ENCODE results near the gene DIAPH1. TPM values are rescaled to one million over a fixed set of nuclear protein-coding genes. Genes with fewer than 3 reads are reported as not detected.

The DIAPH1 gene
- total RNA-seq, 1 donor from 2014 or later = 44.1 TPM

GRCh38 chr5:141640051-141640415 lies 21.2 kb upstream of the DIAPH1 start:
- H3K9me3 Mint-ChIP-seq (ENCODE audit: low read depth) = no peaks in the 10 kb centered on the region

GRCh38 chr5:141639357-141640050 lies 20.7 kb upstream of the DIAPH1 start:
- TF ChIP-seq, protein P1, sequence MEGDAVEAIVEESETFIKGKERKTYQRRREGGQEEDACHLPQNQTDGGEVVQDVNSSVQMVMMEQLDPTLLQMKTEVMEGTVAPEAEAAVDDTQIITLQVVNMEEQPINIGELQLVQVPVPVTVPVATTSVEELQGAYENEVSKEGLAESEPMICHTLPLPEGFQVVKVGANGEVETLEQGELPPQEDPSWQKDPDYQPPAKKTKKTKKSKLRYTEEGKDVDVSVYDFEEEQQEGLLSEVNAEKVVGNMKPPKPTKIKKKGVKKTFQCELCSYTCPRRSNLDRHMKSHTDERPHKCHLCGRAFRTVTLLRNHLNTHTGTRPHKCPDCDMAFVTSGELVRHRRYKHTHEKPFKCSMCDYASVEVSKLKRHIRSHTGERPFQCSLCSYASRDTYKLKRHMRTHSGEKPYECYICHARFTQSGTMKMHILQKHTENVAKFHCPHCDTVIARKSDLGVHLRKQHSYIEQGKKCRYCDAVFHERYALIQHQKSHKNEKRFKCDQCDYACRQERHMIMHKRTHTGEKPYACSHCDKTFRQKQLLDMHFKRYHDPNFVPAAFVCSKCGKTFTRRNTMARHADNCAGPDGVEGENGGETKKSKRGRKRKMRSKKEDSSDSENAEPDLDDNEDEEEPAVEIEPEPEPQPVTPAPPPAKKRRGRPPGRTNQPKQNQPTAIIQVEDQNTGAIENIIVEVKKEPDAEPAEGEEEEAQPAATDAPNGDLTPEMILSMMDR (IDR thresholded peaks at IDR 0.05) = no peak
- Mint-ChIP-seq H3K4me1 (ENCODE audit: low read depth) (peaks cover 21% of the 10 kb centered on the region), H3K9me3 (ENCODE audit: low read depth) (no peaks in the 10 kb centered on the region), H3K4me3 (ENCODE audit: unreplicated experiment) (no peak overlapping the region), H3K27ac (ENCODE audit: unreplicated experiment) (no peak overlapping the region), H3K27me3 (ENCODE audit: low read depth) (no peaks in the 10 kb centered on the region), H3K36me3 (ENCODE audit: low read depth) (peaks cover 3% of the 10 kb centered on the region)
- DNase-seq (ENCODE audit: low spot score) = no peak

More at GRCh38 chr5:141640051-141640415, 21.2 kb upstream of the DIAPH1 start:
- H3K27ac Mint-ChIP-seq (ENCODE audit: unreplicated experiment) = no peak overlapping the region
- DNase-seq (ENCODE audit: low spot score) = no peak
- no peak overlapping the region for H3K4me3 Mint-ChIP-seq (ENCODE audit: unreplicated experiment)
- H3K4me1 Mint-ChIP-seq (ENCODE audit: low read depth) = peaks cover 18% of the 10 kb centered on the region
- TF ChIP-seq, protein P1 (IDR thresholded peaks at IDR 0.05) = no peak
- H3K36me3 Mint-ChIP-seq (ENCODE audit: low read depth) = peaks cover 4% of the 10 kb centered on the region
- H3K27me3 Mint-ChIP-seq (ENCODE audit: low read depth) = no peaks in the 10 kb centered on the region

DNA sequence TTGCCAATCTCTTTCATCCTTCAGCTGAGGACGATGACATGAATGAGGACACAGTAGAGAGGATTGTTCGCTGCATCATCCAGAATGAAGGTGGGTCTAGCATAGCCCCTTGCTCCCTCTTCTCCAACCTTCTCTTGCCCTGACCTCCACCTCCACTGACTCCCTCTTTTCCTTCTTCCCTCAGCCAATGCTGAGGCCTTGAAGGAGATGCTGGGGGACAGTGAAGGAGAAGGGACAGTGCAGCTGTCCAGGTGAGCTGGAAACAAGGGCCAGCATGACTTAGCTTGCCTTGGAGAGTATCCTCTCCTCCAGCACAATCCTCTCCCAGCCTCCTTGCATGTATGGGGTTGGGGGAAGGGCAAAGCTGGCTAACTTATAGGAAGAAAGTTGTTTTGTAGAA lies 20.0 kb upstream of the DIAPH1 start:
- TF ChIP-seq, protein P1 (IDR thresholded peaks at IDR 0.05) = no peak
- peaks cover 26% of the 10 kb centered on the region for H3K4me1 Mint-ChIP-seq (ENCODE audit: low read depth)
- H3K9me3 Mint-ChIP-seq (ENCODE audit: low read depth) = no peaks in the 10 kb centered on the region
- H3K36me3 Mint-ChIP-seq (ENCODE audit: low read depth) = peaks cover 7% of the 10 kb centered on the region
- no peak overlapping the region for H3K27ac Mint-ChIP-seq (ENCODE audit: unreplicated experiment)
- DNase-seq (ENCODE audit: low spot score) = no peak
- no peaks in the 10 kb centered on the region for H3K27me3 Mint-ChIP-seq (ENCODE audit: low read depth)
- peak overlapping the region; percentile 88 for H3K4me3 Mint-ChIP-seq (ENCODE audit: unreplicated experiment)

- Mint-ChIP-seq H3K4me1 (ENCODE audit: low read depth) (peaks cover 26% of the 10 kb centered on the region), H3K27me3 (ENCODE audit: low read depth) (no peaks in the 10 kb centered on the region), H3K36me3 (ENCODE audit: low read depth) (peaks cover 7% of the 10 kb centered on the region), H3K27ac (ENCODE audit: unreplicated experiment) (no peak overlapping the region), H3K4me3 (ENCODE audit: unreplicated experiment) (peak overlapping the region; percentile 88), H3K9me3 (ENCODE audit: low read depth) (no peaks in the 10 kb centered on the region)
- TF ChIP-seq, protein P1 (IDR thresholded peaks at IDR 0.05) = peak; percentile 56
- no peak for DNase-seq (ENCODE audit: low spot score)
These were observed 19.1 kb upstream of the DIAPH1 start for GRCh38 chr5:141637767-141638419.

DNA sequence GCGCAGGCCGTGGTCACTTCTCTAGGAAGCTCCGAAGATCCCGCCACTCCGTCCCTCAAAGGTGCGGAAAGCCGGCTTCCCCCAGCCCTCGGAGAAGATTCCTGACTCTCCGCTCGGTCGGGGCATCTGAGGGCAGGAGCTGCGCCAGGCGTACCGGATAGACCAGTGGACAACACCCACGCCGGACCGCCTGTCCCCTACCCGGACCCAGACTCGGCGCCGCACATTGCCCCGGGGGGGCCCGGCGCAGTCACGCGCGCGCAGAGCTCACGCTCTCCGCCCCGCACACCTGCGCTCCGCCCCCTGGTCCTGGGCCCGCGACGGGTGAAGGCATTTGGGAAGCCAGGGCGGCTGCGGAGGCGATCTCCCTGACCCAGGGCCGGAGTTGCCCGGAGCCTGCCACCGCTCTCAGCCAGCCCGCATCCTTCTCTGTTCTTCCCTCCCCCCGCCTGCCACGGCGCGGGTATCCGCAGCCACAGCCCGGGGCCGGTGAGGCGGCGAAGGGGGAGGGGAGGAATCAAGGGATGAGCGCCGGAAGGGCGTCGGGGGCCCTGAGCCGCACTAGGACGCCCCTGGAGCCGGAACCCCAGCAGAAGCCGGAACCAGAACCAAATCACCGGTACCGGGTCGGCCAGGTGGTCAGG lies 18.4 kb upstream of the DIAPH1 start:
- Mint-ChIP-seq H3K4me3 (ENCODE audit: unreplicated experiment) (peak overlapping the region; percentile 88), H3K4me1 (ENCODE audit: low read depth) (peaks cover 26% of the 10 kb centered on the region), H3K27ac (ENCODE audit: unreplicated experiment) (peak overlapping the region; percentile 57), H3K36me3 (ENCODE audit: low read depth) (peaks cover 7% of the 10 kb centered on the region), H3K27me3 (ENCODE audit: low read depth) (no peaks in the 10 kb centered on the region), H3K9me3 (ENCODE audit: low read depth) (no peaks in the 10 kb centered on the region)
- TF ChIP-seq, protein P1 (IDR thresholded peaks at IDR 0.05) = no peak
- DNase-seq (ENCODE audit: low spot score) = no peak
